Measurements from ENCODE around the gene KIAA1671.

The KIAA1671 gene

DNA sequence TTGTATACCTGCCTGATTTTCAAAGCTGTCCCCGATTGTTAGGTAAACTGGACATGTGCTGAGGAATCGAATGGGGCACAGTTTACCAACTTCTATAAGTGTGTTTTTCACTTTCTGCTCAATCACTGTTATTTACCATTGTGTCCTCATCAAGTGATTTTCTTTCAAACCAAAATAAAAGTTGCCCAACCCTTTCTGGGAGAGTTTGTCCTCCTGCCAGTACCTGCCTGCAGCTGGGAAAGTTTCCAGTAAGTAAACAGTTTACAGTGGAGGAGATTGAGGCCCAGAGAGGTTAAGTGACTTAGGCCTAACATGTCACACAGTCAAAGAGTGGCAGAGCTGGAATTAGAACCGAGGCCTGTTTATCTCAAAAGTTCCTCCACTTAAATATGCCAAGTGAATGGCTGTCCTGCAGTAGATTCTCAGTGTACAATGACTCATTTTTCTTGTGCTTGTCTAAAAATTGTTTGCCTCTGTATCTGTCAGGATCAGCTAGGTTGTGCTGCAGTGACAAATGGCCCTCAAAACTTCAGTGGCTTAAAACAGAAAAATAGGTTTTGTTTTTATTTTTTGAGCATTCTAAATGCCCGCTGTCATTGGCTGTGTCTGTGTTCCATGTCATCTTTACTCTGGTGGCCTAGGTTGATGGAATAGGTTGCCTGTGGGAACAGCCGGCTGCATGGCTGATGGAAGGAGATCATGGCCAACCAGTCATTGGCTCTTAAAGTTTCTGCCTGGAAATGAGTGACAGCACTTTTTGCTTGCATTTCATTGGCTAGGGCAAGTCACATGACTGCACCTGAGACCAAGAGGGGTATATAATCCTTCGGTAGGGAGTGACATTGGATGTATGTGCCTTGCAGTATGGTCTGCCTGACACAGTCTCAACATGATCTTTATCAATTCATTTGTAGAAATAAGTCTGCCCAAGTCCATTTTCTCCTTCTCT, 185.3 kb downstream of the KIAA1671 start:
- H3K4me2 ChIP-seq, result no peak overlapping the region
- H3K4me3 ChIP-seq (IDR thresholded peaks at IDR 0.05; ENCODE audit: insufficient read depth, low read depth, low read length), result no peak overlapping the region
- no peaks in the 10 kb centered on the region for H3K36me3 ChIP-seq (ENCODE audit: insufficient read depth)
- H3K27me3 ChIP-seq (ENCODE audit: insufficient read depth, low read depth), result no peaks in the 10 kb centered on the region
- no peaks in the 10 kb centered on the region for H4K20me1 ChIP-seq (ENCODE audit: insufficient read depth)
- H3K27ac ChIP-seq, result no peak overlapping the region
- no peak overlapping the region for H3K9ac ChIP-seq
- peaks cover 9% of the 10 kb centered on the region for H3K4me1 ChIP-seq (ENCODE audit: low read depth, poor library complexity, severe bottlenecking)
- H2AFZ ChIP-seq (ENCODE audit: low read depth), result no peak overlapping the region
- no peaks in the 10 kb centered on the region for H3K79me2 ChIP-seq (ENCODE audit: insufficient read depth, low read depth)
- TF ChIP-seq, protein P1, sequence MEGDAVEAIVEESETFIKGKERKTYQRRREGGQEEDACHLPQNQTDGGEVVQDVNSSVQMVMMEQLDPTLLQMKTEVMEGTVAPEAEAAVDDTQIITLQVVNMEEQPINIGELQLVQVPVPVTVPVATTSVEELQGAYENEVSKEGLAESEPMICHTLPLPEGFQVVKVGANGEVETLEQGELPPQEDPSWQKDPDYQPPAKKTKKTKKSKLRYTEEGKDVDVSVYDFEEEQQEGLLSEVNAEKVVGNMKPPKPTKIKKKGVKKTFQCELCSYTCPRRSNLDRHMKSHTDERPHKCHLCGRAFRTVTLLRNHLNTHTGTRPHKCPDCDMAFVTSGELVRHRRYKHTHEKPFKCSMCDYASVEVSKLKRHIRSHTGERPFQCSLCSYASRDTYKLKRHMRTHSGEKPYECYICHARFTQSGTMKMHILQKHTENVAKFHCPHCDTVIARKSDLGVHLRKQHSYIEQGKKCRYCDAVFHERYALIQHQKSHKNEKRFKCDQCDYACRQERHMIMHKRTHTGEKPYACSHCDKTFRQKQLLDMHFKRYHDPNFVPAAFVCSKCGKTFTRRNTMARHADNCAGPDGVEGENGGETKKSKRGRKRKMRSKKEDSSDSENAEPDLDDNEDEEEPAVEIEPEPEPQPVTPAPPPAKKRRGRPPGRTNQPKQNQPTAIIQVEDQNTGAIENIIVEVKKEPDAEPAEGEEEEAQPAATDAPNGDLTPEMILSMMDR (conservative IDR thresholded peaks at IDR 0.05; ENCODE audit: low read depth, low read length), result no peak

DNA sequence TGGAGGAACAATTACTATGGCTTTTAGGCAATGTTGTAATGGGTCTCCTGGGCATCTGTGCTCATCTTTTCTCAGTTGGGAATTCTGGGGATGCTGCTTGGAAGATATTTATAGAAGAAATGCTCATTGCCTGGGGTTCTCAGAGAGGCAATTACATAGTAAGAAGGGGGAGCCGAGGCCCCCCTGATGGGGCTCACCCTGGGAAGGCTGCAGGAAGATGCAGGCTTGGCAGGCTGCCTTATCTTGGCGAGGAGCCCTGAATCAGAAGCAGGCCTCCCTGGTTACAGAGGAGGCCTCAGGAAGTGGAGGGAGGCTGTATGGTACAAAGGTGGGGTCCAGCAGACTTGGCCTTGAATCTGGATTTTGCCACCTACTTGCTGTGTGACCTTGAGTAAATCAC, 186.5 kb downstream of the KIAA1671 start:
- H3K4me2 ChIP-seq, result no peak overlapping the region
- H3K27ac ChIP-seq, result no peak overlapping the region
- TF ChIP-seq, protein P1 (conservative IDR thresholded peaks at IDR 0.05; ENCODE audit: low read depth, low read length), result no peak
- H2AFZ ChIP-seq (ENCODE audit: low read depth), result no peak overlapping the region
- H3K27me3 ChIP-seq (ENCODE audit: insufficient read depth, low read depth), result no peaks in the 10 kb centered on the region
- no peaks in the 10 kb centered on the region for H3K79me2 ChIP-seq (ENCODE audit: insufficient read depth, low read depth)
- H3K4me3 ChIP-seq (IDR thresholded peaks at IDR 0.05; ENCODE audit: insufficient read depth, low read depth, low read length), result no peak overlapping the region
- H3K36me3 ChIP-seq (ENCODE audit: insufficient read depth), result no peaks in the 10 kb centered on the region
- no peaks in the 10 kb centered on the region for H4K20me1 ChIP-seq (ENCODE audit: insufficient read depth)
- no peaks in the 10 kb centered on the region for H3K4me1 ChIP-seq (ENCODE audit: low read depth, poor library complexity, severe bottlenecking)
- H3K9ac ChIP-seq, result no peak overlapping the region

DNA sequence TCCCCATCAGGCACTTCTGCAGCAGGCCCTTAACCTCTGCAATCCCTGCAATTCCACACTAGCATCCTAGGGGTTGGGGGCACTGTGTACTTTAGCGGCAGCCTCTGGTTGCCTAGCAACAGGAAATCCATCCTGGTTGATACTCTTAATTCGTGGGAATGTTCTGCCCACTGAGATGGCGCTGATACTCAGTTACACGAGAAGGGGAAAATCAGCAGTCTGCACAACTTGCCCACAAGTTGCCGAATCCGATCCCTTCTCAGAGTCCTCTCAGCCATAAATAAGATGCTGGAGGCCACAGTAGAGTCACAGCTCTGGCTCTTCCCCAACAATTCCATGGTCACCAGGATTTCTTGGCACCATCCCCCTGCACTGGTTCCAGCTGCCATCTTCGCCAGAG, 189.6 kb downstream of the KIAA1671 start:
- Histone ChIP-seq H3K79me2 (ENCODE audit: insufficient read depth, low read depth) (no peaks in the 10 kb centered on the region), H4K20me1 (ENCODE audit: insufficient read depth) (no peaks in the 10 kb centered on the region), H3K9ac (no peak overlapping the region), H3K4me2 (no peak overlapping the region), H3K4me3 (IDR thresholded peaks at IDR 0.05; ENCODE audit: insufficient read depth, low read depth, low read length) (no peak overlapping the region), H2AFZ (ENCODE audit: low read depth) (no peak overlapping the region), H3K27me3 (ENCODE audit: insufficient read depth, low read depth) (no peaks in the 10 kb centered on the region), H3K36me3 (ENCODE audit: insufficient read depth) (no peaks in the 10 kb centered on the region), H3K27ac (no peak overlapping the region), H3K4me1 (ENCODE audit: low read depth, poor library complexity, severe bottlenecking) (no peaks in the 10 kb centered on the region)
- TF ChIP-seq, protein P1 (conservative IDR thresholded peaks at IDR 0.05; ENCODE audit: low read depth, low read length), result no peak

DNA sequence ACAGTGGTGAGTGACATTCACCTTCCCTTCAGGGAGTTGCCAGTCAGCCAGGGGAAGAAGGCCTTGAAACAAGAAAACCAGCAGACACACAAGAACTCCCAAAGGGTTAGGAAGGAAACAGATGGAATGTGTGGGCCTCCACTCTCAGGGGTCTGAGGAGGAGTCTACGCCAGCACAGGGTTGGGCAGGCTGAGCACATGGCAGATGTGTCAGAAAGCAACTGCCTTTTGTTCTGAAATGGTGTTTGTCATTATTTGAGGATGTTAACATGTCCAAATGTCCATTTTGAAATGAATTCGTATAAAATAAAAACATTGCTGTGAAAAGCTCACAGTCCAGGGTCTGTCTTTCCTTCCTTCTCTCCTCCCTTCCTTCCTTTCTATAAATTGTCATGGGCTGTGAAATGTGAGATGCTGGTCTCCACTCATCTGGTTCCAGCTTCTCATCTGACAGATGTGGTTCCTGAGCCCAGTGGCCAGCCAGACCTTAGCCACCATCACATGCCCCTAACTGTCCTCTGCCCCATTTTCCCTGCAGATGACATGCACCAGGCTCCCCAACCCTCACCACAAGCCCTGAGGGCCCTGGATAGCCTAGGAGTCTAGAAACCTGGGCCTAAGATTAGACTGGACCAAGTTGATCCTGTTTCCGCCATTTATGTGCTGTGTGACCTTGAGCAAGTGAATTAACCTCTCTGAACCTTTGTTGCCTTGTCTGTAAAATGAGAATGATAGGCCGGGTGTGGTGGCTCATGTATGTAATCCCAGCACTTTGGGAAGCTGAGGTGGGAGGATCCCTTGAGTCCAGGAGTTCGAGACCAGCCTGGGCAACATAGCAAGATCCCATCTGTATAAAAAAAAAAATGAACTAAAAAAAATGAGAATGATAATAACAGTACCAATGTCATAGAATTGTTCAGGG, 190.9 kb downstream of the KIAA1671 start:
- Histone ChIP-seq H3K4me3 (IDR thresholded peaks at IDR 0.05; ENCODE audit: insufficient read depth, low read depth, low read length) (no peak overlapping the region), H3K4me2 (no peak overlapping the region), H3K9ac (no peak overlapping the region), H3K27ac (no peak overlapping the region), H3K4me1 (ENCODE audit: low read depth, poor library complexity, severe bottlenecking) (no peaks in the 10 kb centered on the region), H3K36me3 (ENCODE audit: insufficient read depth) (no peaks in the 10 kb centered on the region), H3K79me2 (ENCODE audit: insufficient read depth, low read depth) (no peaks in the 10 kb centered on the region), H4K20me1 (ENCODE audit: insufficient read depth) (no peaks in the 10 kb centered on the region), H2AFZ (ENCODE audit: low read depth) (no peak overlapping the region), H3K27me3 (ENCODE audit: insufficient read depth, low read depth) (no peaks in the 10 kb centered on the region)
- TF ChIP-seq, protein P1 (conservative IDR thresholded peaks at IDR 0.05; ENCODE audit: low read depth, low read length), result no peak

All from KMS-11 (cell line).